CMK (cell line): ENCODE results near the gene TRABD2A.
"Not testable (repeated sequence)": the region's sequence is repeated elsewhere in the genome, so short reads cannot be mapped to it uniquely, and the experiment has no call there.

Experiments
- DNase-seq: peaks from one replicate; pipeline ENCODE4 v3.0.0-alpha.2; 2010; ENCODE audit warnings: low read depth

The TRABD2A gene

DNA sequence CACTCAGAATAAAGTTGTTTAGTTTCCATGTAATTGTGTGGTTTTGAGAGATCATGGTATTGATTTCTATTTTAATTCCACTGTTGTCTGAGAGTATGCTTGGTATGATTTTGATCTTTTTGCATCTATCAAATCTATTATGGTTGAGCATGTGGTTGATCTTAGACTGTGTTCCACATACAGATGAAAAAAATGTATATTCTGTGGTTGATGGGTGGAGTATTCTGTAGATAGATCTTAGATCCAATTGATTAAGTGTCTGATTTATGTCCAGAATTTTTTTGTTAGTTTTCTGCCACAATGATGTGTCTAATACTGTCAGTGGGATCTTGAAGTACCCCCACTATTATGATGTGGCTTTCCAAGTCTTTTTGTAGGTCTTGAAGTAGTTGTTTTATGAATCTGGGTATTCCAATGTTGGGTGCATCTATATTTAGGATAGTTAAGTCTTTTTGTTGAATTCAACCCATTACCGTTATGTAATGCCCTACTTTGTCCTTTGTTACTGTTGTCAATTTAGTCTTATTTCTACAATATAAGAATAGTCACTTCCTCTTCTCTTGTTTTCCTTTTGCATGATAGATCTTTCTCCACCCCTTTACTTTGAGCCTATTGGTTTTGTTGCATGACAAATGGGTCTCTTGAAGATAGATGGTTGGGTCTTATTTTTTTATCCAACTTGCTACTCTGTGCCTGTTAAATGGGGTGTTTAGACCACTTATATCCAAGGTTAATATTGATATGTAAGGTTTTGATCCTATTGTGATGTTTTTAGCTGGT lies 101.8 kb downstream of the TRABD2A start:
- no peak for DNase-seq

- no peak for DNase-seq
Observed at GRCh38 chr2:84776011-84776410, 104.9 kb downstream of the TRABD2A start.

GRCh38 chr2:84773562-84773961 lies 107.3 kb downstream of the TRABD2A start:
- not testable (repeated sequence) for DNase-seq
